Measurements from ENCODE around the gene OR1F1.

The OR1F1 gene

DNA sequence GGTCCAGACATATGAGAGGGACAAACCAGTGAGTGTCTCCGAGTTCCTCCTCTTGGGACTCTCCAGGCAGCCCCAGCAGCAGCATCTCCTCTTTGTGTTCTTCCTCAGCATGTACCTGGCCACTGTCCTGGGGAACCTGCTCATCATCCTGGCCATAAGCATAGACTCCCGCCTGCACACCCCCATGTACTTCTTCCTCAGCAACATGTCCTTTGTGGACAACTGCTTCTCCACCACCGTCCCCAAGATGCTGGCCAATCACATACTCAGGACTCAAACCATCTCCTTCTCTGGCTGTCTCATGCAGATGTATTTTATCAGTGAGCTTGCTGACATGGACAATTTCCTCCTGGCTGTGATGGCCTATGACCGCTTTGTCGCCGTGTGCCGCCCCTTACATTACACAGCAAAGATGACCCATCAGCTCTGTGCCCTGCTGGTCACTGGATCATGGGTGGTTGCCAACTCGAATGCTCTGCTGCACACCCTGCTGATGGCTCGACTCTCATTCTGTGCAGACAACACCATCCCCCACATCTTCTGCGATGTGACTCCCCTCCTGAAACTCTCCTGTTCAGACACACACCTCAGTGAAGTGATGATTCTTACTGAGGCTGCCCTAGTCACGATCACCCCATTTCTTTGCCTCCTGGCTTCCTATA is 27.7 kb downstream of the OR1F1 start:
- H2BK120ac ChIP-seq (ENCODE audit: low read depth, low read length): no peak overlapping the region
- no peak overlapping the region for H3K4me3 ChIP-seq (ENCODE audit: low read length in 2 of 2)
- H3K4me2 ChIP-seq (ENCODE audit: insufficient read depth, low read length, poor library complexity, severe bottlenecking): no peak overlapping the region
- H3K4ac ChIP-seq (ENCODE audit: low read length): no peak overlapping the region
- no peak overlapping the region for H3K9ac ChIP-seq (ENCODE audit: low read depth, low read length, poor library complexity)
- no peak overlapping the region for H3K18ac ChIP-seq (ENCODE audit: low read length)
- no peak overlapping the region for H4K8ac ChIP-seq (ENCODE audit: low read depth, low read length)
- peak overlapping the region; percentile 47 for H3K23ac ChIP-seq (ENCODE audit: low read depth, low read length, poor library complexity)
- no peaks in the 10 kb centered on the region for H3K36me3 ChIP-seq (replicated peaks in 1 of 2; ENCODE audit: control insufficient read depth in 2 of 2, insufficient read depth in 2 of 2, low read length in 2 of 2)
- no peak overlapping the region for H2AFZ ChIP-seq (ENCODE audit: low read length)
- no peak overlapping the region for H2BK12ac ChIP-seq (ENCODE audit: low read length)
- no peak overlapping the region for H4K91ac ChIP-seq (ENCODE audit: low read depth, low read length, poor library complexity)
- H2BK5ac ChIP-seq (ENCODE audit: low read length): no peak overlapping the region
- DNase-seq (ENCODE audit: low spot score): no peak
- no CpG with 5 or more reads among the region's 11 CpGs for WGBS, 2 donors (ENCODE audit: extremely low coverage in 2 of 2, insufficient read length in 2 of 2, insufficient replicate concordance in 1 of 2)
- H3K27ac ChIP-seq (replicated peaks; ENCODE audit: low read length): no peak overlapping the region
- no peak overlapping the region for H2BK15ac ChIP-seq (ENCODE audit: low read length)
- peaks cover 0 to 5% of the 10 kb centered on the region in 2 donors for H3K9me3 ChIP-seq (replicated peaks in 1 of 2; ENCODE audit: control insufficient read depth in 2 of 2, insufficient read depth in 1 of 2, low read depth in 1 of 2, low read length in 2 of 2)
- H3K79me1 ChIP-seq (ENCODE audit: low read depth, low read length): peaks cover 2% of the 10 kb centered on the region
- H3K14ac ChIP-seq (ENCODE audit: low read length): no peak overlapping the region
- no peak overlapping the region for H2AK5ac ChIP-seq (ENCODE audit: low read depth, low read length)
- H3K4me1 ChIP-seq (ENCODE audit: control insufficient read depth in 2 of 2, insufficient read depth in 1 of 2, low read depth in 1 of 2, low read length in 2 of 2): no peaks in the 10 kb centered on the region
- H3K27me3 ChIP-seq (ENCODE audit: control insufficient read depth in 3 of 3, insufficient read depth in 3 of 3, low read depth in 1 of 3, low read length in 3 of 3): peaks cover 0 to 1% (median 0%) of the 10 kb centered on the region in 3 experiments

DNA sequence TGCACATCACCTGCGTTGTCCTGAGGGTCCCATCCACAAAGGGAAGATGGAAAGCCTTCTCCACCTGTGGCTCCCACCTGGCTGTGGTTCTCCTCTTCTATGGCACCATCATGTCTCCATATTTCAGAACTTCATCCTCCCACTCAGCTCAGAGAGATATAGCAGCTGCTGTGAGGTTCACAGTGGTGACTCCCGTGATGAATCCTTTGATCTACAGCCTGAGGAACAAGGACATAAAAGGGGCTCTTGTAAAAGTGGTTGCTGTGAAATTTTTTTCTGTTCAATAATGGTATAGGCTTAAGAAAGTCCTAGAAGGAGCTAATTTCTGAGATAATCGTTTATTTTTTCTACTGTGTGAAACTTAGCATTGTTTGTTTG is 28.2 kb downstream of the OR1F1 start:
- H3K4me1 ChIP-seq (ENCODE audit: control insufficient read depth in 2 of 2, insufficient read depth in 1 of 2, low read depth in 1 of 2, low read length in 2 of 2): no peaks in the 10 kb centered on the region
- H3K9me3 ChIP-seq (replicated peaks in 1 of 2; ENCODE audit: control insufficient read depth in 2 of 2, insufficient read depth in 1 of 2, low read depth in 1 of 2, low read length in 2 of 2): peaks cover 4 to 9% of the 10 kb centered on the region in 2 donors
- H3K36me3 ChIP-seq (replicated peaks in 1 of 2; ENCODE audit: control insufficient read depth in 2 of 2, insufficient read depth in 2 of 2, low read length in 2 of 2): no peaks in the 10 kb centered on the region
- H3K9ac ChIP-seq (ENCODE audit: low read depth, low read length, poor library complexity): no peak overlapping the region
- no peak overlapping the region for H2AFZ ChIP-seq (ENCODE audit: low read length)
- no peak overlapping the region for H3K4ac ChIP-seq (ENCODE audit: low read length)
- DNase-seq (ENCODE audit: low spot score): no peak
- no CpG with 5 or more reads among the region's 3 CpGs for WGBS, 2 donors (ENCODE audit: extremely low coverage in 2 of 2, insufficient read length in 2 of 2, insufficient replicate concordance in 1 of 2)
- no peak overlapping the region for H4K8ac ChIP-seq (ENCODE audit: low read depth, low read length)
- peaks cover 2% of the 10 kb centered on the region for H3K79me1 ChIP-seq (ENCODE audit: low read depth, low read length)
- peak overlapping the region; percentile 47 for H3K23ac ChIP-seq (ENCODE audit: low read depth, low read length, poor library complexity)
- H2BK120ac ChIP-seq (ENCODE audit: low read depth, low read length): no peak overlapping the region
- H3K14ac ChIP-seq (ENCODE audit: low read length): no peak overlapping the region
- no peak overlapping the region for H3K4me2 ChIP-seq (ENCODE audit: insufficient read depth, low read length, poor library complexity, severe bottlenecking)
- no peak overlapping the region for H2BK15ac ChIP-seq (ENCODE audit: low read length)
- H4K91ac ChIP-seq (ENCODE audit: low read depth, low read length, poor library complexity): no peak overlapping the region
- no peak overlapping the region for H3K4me3 ChIP-seq (ENCODE audit: low read length in 2 of 2)
- H3K27me3 ChIP-seq (ENCODE audit: control insufficient read depth in 3 of 3, insufficient read depth in 3 of 3, low read depth in 1 of 3, low read length in 3 of 3): peaks cover 0 to 1% (median 0%) of the 10 kb centered on the region in 3 experiments
- H3K18ac ChIP-seq (ENCODE audit: low read length): no peak overlapping the region
- no peak overlapping the region for H2BK12ac ChIP-seq (ENCODE audit: low read length)
- H2AK5ac ChIP-seq (ENCODE audit: low read depth, low read length): no peak overlapping the region
- H2BK5ac ChIP-seq (ENCODE audit: low read length): no peak overlapping the region
- H3K27ac ChIP-seq (replicated peaks; ENCODE audit: low read length): no peak overlapping the region

DNA sequence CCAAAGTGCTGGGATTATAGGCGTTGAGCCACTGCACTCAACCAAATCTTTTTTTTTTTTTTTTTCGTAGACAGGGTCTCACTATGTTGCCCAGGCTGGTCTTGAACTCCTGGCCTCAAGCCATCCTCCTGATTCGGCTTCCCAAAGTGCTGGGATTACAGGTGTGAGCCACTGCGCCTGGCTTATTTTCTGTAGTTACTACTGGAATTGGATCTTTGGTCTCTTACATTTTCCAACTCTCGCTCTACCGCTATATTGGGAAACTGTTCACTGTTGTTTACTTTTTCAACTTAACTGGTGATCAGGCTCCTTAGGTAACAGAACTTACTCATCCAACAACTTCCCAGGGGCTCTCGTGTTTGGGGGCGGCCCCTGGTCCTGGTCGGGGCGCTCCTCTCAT is 32.8 kb downstream of the OR1F1 start:
- Histone ChIP-seq H2BK15ac (ENCODE audit: low read length) (no peak overlapping the region), H4K8ac (ENCODE audit: low read depth, low read length) (no peak overlapping the region), H4K91ac (ENCODE audit: low read depth, low read length, poor library complexity) (no peak overlapping the region), H3K36me3 (replicated peaks in 1 of 2; ENCODE audit: control insufficient read depth in 2 of 2, insufficient read depth in 2 of 2, low read length in 2 of 2) (peaks cover 19 to 42% of the 10 kb centered on the region in 2 donors), H3K9me3 (replicated peaks in 1 of 2; ENCODE audit: control insufficient read depth in 2 of 2, insufficient read depth in 1 of 2, low read depth in 1 of 2, low read length in 2 of 2) (peaks cover 30 to 48% of the 10 kb centered on the region in 2 donors), H2AK5ac (ENCODE audit: low read depth, low read length) (no peak overlapping the region), H3K18ac (ENCODE audit: low read length) (no peak overlapping the region), H3K27ac (replicated peaks; ENCODE audit: low read length) (no peak overlapping the region), H3K14ac (ENCODE audit: low read length) (no peak overlapping the region), H3K4me3 (ENCODE audit: low read length in 2 of 2) (no peak overlapping the region), H3K79me1 (ENCODE audit: low read depth, low read length) (peaks cover 2% of the 10 kb centered on the region), H3K4me2 (ENCODE audit: insufficient read depth, low read length, poor library complexity, severe bottlenecking) (no peak overlapping the region), H2BK120ac (ENCODE audit: low read depth, low read length) (no peak overlapping the region), H2BK5ac (ENCODE audit: low read length) (no peak overlapping the region), H3K27me3 (ENCODE audit: control insufficient read depth in 3 of 3, insufficient read depth in 3 of 3, low read depth in 1 of 3, low read length in 3 of 3) (no peaks in the 10 kb centered on the region), H3K4me1 (ENCODE audit: control insufficient read depth in 2 of 2, insufficient read depth in 1 of 2, low read depth in 1 of 2, low read length in 2 of 2) (no peaks in the 10 kb centered on the region), H3K4ac (ENCODE audit: low read length) (no peak overlapping the region), H2AFZ (ENCODE audit: low read length) (no peak overlapping the region), H3K23ac (ENCODE audit: low read depth, low read length, poor library complexity) (no peak overlapping the region), H2BK12ac (ENCODE audit: low read length) (no peak overlapping the region), H3K9ac (ENCODE audit: low read depth, low read length, poor library complexity) (no peak overlapping the region)
- no peak for DNase-seq (ENCODE audit: low spot score)
- WGBS, 2 donors (ENCODE audit: extremely low coverage in 2 of 2, insufficient read length in 2 of 2, insufficient replicate concordance in 1 of 2): no CpG with 5 or more reads among the region's 10 CpGs

DNA sequence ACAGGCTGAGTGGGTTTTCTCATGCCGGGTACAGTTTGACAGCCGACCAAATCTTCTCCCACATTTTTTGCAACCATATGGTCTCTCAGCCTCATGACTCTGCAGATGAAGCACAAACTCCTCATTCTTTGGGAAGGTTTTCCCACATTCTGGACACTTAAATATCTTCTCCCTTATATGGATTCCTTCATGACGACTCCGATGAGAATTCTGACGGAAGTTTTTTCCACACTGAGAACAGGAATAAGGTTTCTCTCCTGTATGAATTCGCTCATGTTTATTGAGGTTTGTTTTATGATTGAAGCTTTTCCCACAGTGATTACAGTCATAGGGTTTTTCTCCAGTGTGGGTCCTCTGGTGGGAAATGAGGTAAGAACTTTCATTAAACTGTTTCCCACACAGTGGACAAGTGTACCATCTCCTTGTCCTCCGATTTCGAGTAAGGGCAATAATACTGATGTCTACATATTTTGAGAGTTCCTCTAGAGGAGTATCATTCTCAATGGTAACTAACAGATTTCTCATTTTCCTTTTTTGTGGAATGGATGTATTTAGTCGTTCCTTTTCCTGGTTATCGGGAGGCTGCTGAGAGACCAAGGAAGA is 36.0 kb downstream of the OR1F1 start:
- Histone ChIP-seq H3K27me3 (ENCODE audit: control insufficient read depth in 3 of 3, insufficient read depth in 3 of 3, low read depth in 1 of 3, low read length in 3 of 3) (no peaks in the 10 kb centered on the region), H2AFZ (ENCODE audit: low read length) (no peak overlapping the region), H2BK5ac (ENCODE audit: low read length) (no peak overlapping the region), H3K4ac (ENCODE audit: low read length) (no peak overlapping the region), H3K9me3 (replicated peaks in 1 of 2; ENCODE audit: control insufficient read depth in 2 of 2, insufficient read depth in 1 of 2, low read depth in 1 of 2, low read length in 2 of 2) (peaks cover 32 to 77% of the 10 kb centered on the region in 2 donors), H2BK15ac (ENCODE audit: low read length) (no peak overlapping the region), H3K18ac (ENCODE audit: low read length) (no peak overlapping the region), H3K4me3 (ENCODE audit: low read length in 2 of 2) (no peak overlapping the region), H2BK120ac (ENCODE audit: low read depth, low read length) (no peak overlapping the region), H3K4me2 (ENCODE audit: insufficient read depth, low read length, poor library complexity, severe bottlenecking) (no peak overlapping the region), H3K9ac (ENCODE audit: low read depth, low read length, poor library complexity) (no peak overlapping the region), H3K14ac (ENCODE audit: low read length) (no peak overlapping the region), H3K23ac (ENCODE audit: low read depth, low read length, poor library complexity) (no peak overlapping the region), H3K36me3 (replicated peaks in 1 of 2; ENCODE audit: control insufficient read depth in 2 of 2, insufficient read depth in 2 of 2, low read length in 2 of 2) (peaks cover 21 to 74% of the 10 kb centered on the region in 2 donors), H4K8ac (ENCODE audit: low read depth, low read length) (no peak overlapping the region), H2AK5ac (ENCODE audit: low read depth, low read length) (no peak overlapping the region), H3K4me1 (ENCODE audit: control insufficient read depth in 2 of 2, insufficient read depth in 1 of 2, low read depth in 1 of 2, low read length in 2 of 2) (no peaks in the 10 kb centered on the region), H2BK12ac (ENCODE audit: low read length) (no peak overlapping the region), H4K91ac (ENCODE audit: low read depth, low read length, poor library complexity) (no peak overlapping the region), H3K27ac (replicated peaks; ENCODE audit: low read length) (no peak overlapping the region), H3K79me1 (ENCODE audit: low read depth, low read length) (no peaks in the 10 kb centered on the region)
- WGBS, 2 donors (ENCODE audit: extremely low coverage in 2 of 2, insufficient read length in 2 of 2, insufficient replicate concordance in 1 of 2): no CpG with 5 or more reads among the region's 10 CpGs
- DNase-seq (ENCODE audit: low spot score): no peak
